Neutrophil (primary cell): ENCODE data around the gene FERMT2.

Source experiments
- H3K27ac ChIP-seq: fragments of 200-600 bp; sonication (generic); 2 replicates; pipeline ENCODE4 v1.5.1; 2016; ENCODE audit warnings: mild to moderate bottlenecking, moderate library complexity
- H3K27me3 ChIP-seq: fragments of 200-600 bp; sonication (generic); 2 replicates; pipeline ENCODE4 v1.6.0; 2016; ENCODE audit warnings: mild to moderate bottlenecking
- H3K36me3 ChIP-seq: fragments of 200-600 bp; sonication (generic); 2 replicates; pipeline ENCODE4 v1.5.1; 2017
- H3K4me1 ChIP-seq, 2 experiments: fragments of 200-600 bp in 1 of 2; sonication (generic) in 1 of 2; 1 replicate in 1 of 2; 2 replicates in 1 of 2; pipeline versions ENCODE4 v1.5.1 to v1.6.1; 2013 to 2016; ENCODE audit warnings: low read depth in 1 of 2, low read length in 1 of 2, mild to moderate bottlenecking in 1 of 2, moderate library complexity in 1 of 2; ENCODE audit not compliant: control insufficient read depth in 1 of 2, insufficient read depth in 1 of 2
- H3K4me3 ChIP-seq, 2 experiments: fragments of 200-600 bp in 1 of 2; sonication (generic) in 1 of 2; 1 replicate in 1 of 2; 2 replicates in 1 of 2; pipeline ENCODE4 v1.5.1; 2013 to 2016; ENCODE audit warnings: low read depth in 1 of 2, low read length in 1 of 2, mild to moderate bottlenecking in 1 of 2, moderate library complexity in 1 of 2
- H3K9me3 ChIP-seq: fragments of 200-600 bp; sonication (generic); 2 replicates; pipeline ENCODE4 v1.5.1; 2016
- CTCF ChIP-seq: fragments of 200-600 bp; sonication (generic); IDR thresholded peaks from 2 replicates; pipeline ENCODE4 v1.5.1; 2016; ENCODE audit warnings: antibody characterized with exemption

Gene FERMT2

GRCh38 chr14:52988139-52988538, 37.3 kb upstream of the FERMT2 start:
- H3K27me3 ChIP-seq, result no peaks in the 10 kb centered on the region
- no peak for TF ChIP-seq CTCF
- H3K9me3 ChIP-seq, result no peaks in the 10 kb centered on the region
- H3K4me3 ChIP-seq, result no peak overlapping the region
- no peaks in the 10 kb centered on the region for H3K4me1 ChIP-seq
- H3K36me3 ChIP-seq, result no peaks in the 10 kb centered on the region
- no peak overlapping the region for H3K27ac ChIP-seq

GRCh38 chr14:52987514-52987913, 36.7 kb upstream of the FERMT2 start:
- H3K9me3 ChIP-seq, result no peaks in the 10 kb centered on the region
- H3K4me1 ChIP-seq, result no peaks in the 10 kb centered on the region
- H3K27ac ChIP-seq, result no peak overlapping the region
- no peaks in the 10 kb centered on the region for H3K27me3 ChIP-seq
- H3K36me3 ChIP-seq, result no peaks in the 10 kb centered on the region
- TF ChIP-seq CTCF, result no peak
- H3K4me3 ChIP-seq, result no peak overlapping the region

- TF ChIP-seq CTCF, result no peak
- Histone ChIP-seq H3K27ac (no peak overlapping the region), H3K27me3 (no peaks in the 10 kb centered on the region), H3K4me1 (no peaks in the 10 kb centered on the region), H3K36me3 (no peaks in the 10 kb centered on the region), H3K9me3 (no peaks in the 10 kb centered on the region), H3K4me3 (no peak overlapping the region)
Observed at GRCh38 chr14:52987042-52987441, 36.2 kb upstream of the FERMT2 start.

- Histone ChIP-seq H3K4me1 (no peaks in the 10 kb centered on the region), H3K36me3 (no peaks in the 10 kb centered on the region), H3K9me3 (no peaks in the 10 kb centered on the region), H3K27me3 (peaks cover 3% of the 10 kb centered on the region), H3K4me3 (no peak overlapping the region), H3K27ac (no peak overlapping the region)
- TF ChIP-seq CTCF, result no peak
Observed at GRCh38 chr14:52977798-52978197, 26.9 kb upstream of the FERMT2 start.

GRCh38 chr14:52974406-52974805, 23.6 kb upstream of the FERMT2 start:
- no peaks in the 10 kb centered on the region for H3K9me3 ChIP-seq
- H3K4me1 ChIP-seq, result no peaks in the 10 kb centered on the region
- no peak overlapping the region for H3K27ac ChIP-seq
- TF ChIP-seq CTCF, result no peak
- peaks cover 3% of the 10 kb centered on the region for H3K27me3 ChIP-seq
- H3K36me3 ChIP-seq, result no peaks in the 10 kb centered on the region
- H3K4me3 ChIP-seq, result no peak overlapping the region

GRCh38 chr14:52961060-52961639, 10.3 kb upstream of the FERMT2 start:
- Histone ChIP-seq H3K27ac (no peak overlapping the region), H3K36me3 (no peaks in the 10 kb centered on the region), H3K9me3 (no peaks in the 10 kb centered on the region), H3K4me1 (no peaks in the 10 kb centered on the region), H3K4me3 (no peak overlapping the region), H3K27me3 (no peaks in the 10 kb centered on the region)
- no peak for TF ChIP-seq CTCF
